ENCODE data around the gene FEZF2. TPM values are rescaled to one million over a fixed set of nuclear protein-coding genes. Genes with fewer than 3 reads are reported as not detected.

FEZF2 gene
- total RNA-seq, 1 donor from 2014 or later = not detected

- no peaks in the 10 kb centered on the region for H3K27me3 ChIP-seq
- no peaks in the 10 kb centered on the region for H3K36me3 ChIP-seq
- DNase-seq (ENCODE audit: extremely low spot score in 2 of 2) = no peak
- no peak for TF ChIP-seq CTCF (IDR thresholded peaks at IDR 0.05)
- no peak for TF ChIP-seq POLR2AphosphoS5 (IDR thresholded peaks at IDR 0.05; ENCODE audit: insufficient read depth in 1 of 2, low read depth in 1 of 2)
- TF ChIP-seq POLR2A (IDR thresholded peaks at IDR 0.05) = no peak
- intact Hi-C loops (cut with DNase I) = no loop called here
- no peaks in the 10 kb centered on the region for H3K4me1 ChIP-seq
- no peaks in the 10 kb centered on the region for H3K9me3 ChIP-seq
- no peak overlapping the region for H3K4me3 ChIP-seq
- no peak overlapping the region for H3K27ac ChIP-seq
These were observed 17.6 kb downstream of the FEZF2 start for GRCh38 chr3:62355703-62356102.

DNA sequence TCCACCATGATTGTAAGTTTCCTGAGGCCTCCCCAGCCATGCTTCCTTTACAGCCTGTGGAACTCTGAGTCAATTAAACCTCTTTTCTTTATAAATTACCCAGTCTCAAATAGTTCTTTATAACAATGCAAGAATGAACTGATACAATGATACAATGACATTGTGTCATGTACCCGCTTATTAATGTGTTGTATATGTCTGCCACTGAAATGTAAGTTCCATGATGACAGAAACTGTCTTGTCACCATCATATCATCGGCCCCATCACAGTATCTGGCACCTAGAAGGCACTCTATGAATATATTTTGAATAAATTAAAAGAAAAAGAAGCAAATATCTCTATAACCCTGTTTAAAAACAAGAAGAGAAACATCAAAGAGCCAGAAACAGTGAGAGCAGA, 29.6 kb downstream of the FEZF2 start:
- H3K4me3 ChIP-seq = no peak overlapping the region
- H3K9me3 ChIP-seq = no peaks in the 10 kb centered on the region
- TF ChIP-seq CTCF (IDR thresholded peaks at IDR 0.05) (no peak), POLR2A (IDR thresholded peaks at IDR 0.05) (no peak), POLR2AphosphoS5 (IDR thresholded peaks at IDR 0.05; ENCODE audit: insufficient read depth in 1 of 2, low read depth in 1 of 2) (no peak)
- H3K27ac ChIP-seq = no peak overlapping the region
- no peaks in the 10 kb centered on the region for H3K27me3 ChIP-seq
- no peak for DNase-seq (ENCODE audit: extremely low spot score in 2 of 2)
- H3K36me3 ChIP-seq = no peaks in the 10 kb centered on the region
- no peaks in the 10 kb centered on the region for H3K4me1 ChIP-seq
- intact Hi-C loops (cut with DNase I) = no loop called here

DNA sequence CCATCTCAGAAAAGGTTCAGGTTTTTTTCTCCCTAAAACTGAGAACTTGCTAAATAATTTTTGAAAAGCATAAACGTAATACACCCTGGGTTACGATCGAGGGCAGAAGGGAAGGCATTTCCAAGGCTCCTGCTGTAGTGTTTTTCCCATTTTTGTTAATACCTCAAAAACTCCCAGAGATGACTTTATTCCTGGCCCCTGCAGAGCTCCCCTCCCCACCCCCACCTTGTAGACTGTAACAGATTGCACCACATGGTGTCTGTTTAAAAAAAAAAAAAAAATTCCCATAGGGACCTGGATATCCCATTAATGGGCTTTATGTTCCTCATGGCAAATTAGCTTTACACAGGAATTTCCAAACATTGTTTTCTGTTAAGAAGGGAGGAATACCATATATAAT, 38.2 kb downstream of the FEZF2 start:
- Histone ChIP-seq H3K27ac (no peak overlapping the region), H3K4me1 (no peaks in the 10 kb centered on the region), H3K27me3 (no peaks in the 10 kb centered on the region), H3K36me3 (no peaks in the 10 kb centered on the region), H3K4me3 (no peak overlapping the region), H3K9me3 (no peaks in the 10 kb centered on the region)
- intact Hi-C loops (cut with DNase I) = no loop called here
- TF ChIP-seq POLR2AphosphoS5 (IDR thresholded peaks at IDR 0.05; ENCODE audit: insufficient read depth in 1 of 2, low read depth in 1 of 2) (no peak), POLR2A (IDR thresholded peaks at IDR 0.05) (no peak), CTCF (IDR thresholded peaks at IDR 0.05) (no peak)
- DNase-seq (ENCODE audit: extremely low spot score in 2 of 2) = no peak

DNA sequence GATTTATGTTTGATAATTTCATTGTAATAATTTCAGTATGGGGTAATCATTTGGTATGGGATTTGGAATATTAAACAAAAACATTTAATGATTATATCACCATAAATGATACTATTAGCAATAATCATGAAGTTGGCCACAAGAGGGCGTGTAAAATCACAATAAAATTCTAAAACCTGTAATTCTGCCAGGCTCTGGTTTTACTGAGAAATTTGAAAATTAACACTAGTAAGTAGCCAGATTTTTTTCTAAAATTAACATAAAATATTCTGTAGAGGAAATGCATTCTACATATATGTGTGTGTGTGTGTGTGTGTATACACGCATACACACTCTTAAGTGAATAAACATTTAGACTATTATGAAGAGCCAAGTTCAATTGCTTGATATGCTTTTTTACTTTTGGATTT, 40.5 kb downstream of the FEZF2 start:
- Histone ChIP-seq H3K36me3 (no peaks in the 10 kb centered on the region), H3K4me3 (no peak overlapping the region), H3K27ac (no peak overlapping the region), H3K9me3 (no peaks in the 10 kb centered on the region), H3K27me3 (no peaks in the 10 kb centered on the region), H3K4me1 (no peaks in the 10 kb centered on the region)
- intact Hi-C loops (cut with DNase I) = no loop called here
- no peak for DNase-seq (ENCODE audit: extremely low spot score in 2 of 2)
- TF ChIP-seq POLR2AphosphoS5 (IDR thresholded peaks at IDR 0.05; ENCODE audit: insufficient read depth in 1 of 2, low read depth in 1 of 2) (no peak), CTCF (IDR thresholded peaks at IDR 0.05) (no peak), POLR2A (IDR thresholded peaks at IDR 0.05) (no peak)

- DNase-seq (ENCODE audit: extremely low spot score in 2 of 2) = no peak
- no peak overlapping the region for H3K27ac ChIP-seq
- intact Hi-C loops (cut with DNase I) = no loop called here
- H3K36me3 ChIP-seq = no peaks in the 10 kb centered on the region
- no peak overlapping the region for H3K4me3 ChIP-seq
- no peaks in the 10 kb centered on the region for H3K9me3 ChIP-seq
- no peaks in the 10 kb centered on the region for H3K4me1 ChIP-seq
- no peak for TF ChIP-seq POLR2AphosphoS5 (IDR thresholded peaks at IDR 0.05; ENCODE audit: insufficient read depth in 1 of 2, low read depth in 1 of 2)
- TF ChIP-seq CTCF (IDR thresholded peaks at IDR 0.05) = no peak
- TF ChIP-seq POLR2A (IDR thresholded peaks at IDR 0.05) = no peak
- H3K27me3 ChIP-seq = no peaks in the 10 kb centered on the region
These were observed 41.3 kb downstream of the FEZF2 start for GRCh38 chr3:62332017-62332416.
